GM13976 (cell line): ENCODE results near the gene ZNF346.

ENCODE experiments used
- DNase-seq: peaks from one replicate; pipeline ENCODE4 v3.0.0; 2012; ENCODE audit warnings: low spot score
- in situ Hi-C: fragments of 300-500 bp; cut with MboI; formaldehyde crosslinking; loops from one replicate; pipeline ENCODE4 v1.12.0; 2022; ENCODE audit warnings: low sequenced_read_pairs, mixed read lengths, inconsistent platforms; ENCODE audit not compliant: unreplicated experiment
- TF ChIP-seq, protein P1 (sequence below): IDR thresholded peaks from 2 replicates; pipeline ENCODE4 v1.5.1; 2012; ENCODE audit warnings: borderline replicate concordance, mild to moderate bottlenecking; ENCODE audit not compliant: insufficient read depth; ENCODE audit errors: extremely low read depth, missing control alignments, control extremely low read depth

Gene ZNF346

DNA sequence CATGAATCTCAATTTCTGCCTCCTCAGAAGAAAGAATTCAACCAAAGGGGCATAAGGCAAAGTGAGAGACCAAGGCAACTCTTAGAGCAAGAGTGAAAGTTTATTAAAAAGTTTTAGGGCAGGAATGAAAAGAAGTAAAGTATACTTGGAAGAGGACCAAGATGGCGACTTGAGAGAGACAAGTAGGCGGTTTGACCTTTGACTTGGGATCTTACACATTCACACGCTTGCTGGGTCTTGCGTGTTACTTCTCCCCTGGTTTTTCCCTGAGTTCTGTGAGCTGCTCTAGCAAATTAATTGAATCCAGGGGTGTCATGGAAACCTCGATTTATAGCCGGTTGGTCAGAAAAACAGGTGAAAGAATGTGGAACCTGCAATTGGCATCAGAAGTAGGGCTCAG is 7.0 kb downstream of the ZNF346 start:
- TF ChIP-seq, protein P1, sequence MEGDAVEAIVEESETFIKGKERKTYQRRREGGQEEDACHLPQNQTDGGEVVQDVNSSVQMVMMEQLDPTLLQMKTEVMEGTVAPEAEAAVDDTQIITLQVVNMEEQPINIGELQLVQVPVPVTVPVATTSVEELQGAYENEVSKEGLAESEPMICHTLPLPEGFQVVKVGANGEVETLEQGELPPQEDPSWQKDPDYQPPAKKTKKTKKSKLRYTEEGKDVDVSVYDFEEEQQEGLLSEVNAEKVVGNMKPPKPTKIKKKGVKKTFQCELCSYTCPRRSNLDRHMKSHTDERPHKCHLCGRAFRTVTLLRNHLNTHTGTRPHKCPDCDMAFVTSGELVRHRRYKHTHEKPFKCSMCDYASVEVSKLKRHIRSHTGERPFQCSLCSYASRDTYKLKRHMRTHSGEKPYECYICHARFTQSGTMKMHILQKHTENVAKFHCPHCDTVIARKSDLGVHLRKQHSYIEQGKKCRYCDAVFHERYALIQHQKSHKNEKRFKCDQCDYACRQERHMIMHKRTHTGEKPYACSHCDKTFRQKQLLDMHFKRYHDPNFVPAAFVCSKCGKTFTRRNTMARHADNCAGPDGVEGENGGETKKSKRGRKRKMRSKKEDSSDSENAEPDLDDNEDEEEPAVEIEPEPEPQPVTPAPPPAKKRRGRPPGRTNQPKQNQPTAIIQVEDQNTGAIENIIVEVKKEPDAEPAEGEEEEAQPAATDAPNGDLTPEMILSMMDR: no peak
- no peak for DNase-seq
- in situ Hi-C loops: no loop called here

DNA sequence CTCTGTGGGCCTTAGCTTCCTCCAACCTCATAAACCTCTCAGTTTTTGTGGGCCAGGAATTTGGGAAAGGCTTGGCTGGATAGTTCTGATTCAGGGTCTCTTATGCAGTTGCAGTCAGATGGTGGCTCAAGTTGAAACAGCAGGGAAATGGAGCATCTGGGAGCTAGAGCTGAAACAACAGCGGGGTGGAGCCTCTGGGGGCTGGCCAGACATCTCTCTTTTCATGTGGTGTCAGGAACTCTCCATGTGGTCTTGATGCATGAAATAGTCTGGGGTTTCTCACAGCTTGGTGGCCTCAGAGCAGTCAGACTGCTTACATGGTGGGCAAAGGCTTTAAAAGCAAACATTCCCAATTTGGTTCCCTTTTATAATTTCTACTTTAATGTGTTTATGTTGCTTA is 13.5 kb downstream of the ZNF346 start:
- in situ Hi-C loops: no loop called here
- TF ChIP-seq, protein P1: no peak
- peak; percentile 49 for DNase-seq

DNA sequence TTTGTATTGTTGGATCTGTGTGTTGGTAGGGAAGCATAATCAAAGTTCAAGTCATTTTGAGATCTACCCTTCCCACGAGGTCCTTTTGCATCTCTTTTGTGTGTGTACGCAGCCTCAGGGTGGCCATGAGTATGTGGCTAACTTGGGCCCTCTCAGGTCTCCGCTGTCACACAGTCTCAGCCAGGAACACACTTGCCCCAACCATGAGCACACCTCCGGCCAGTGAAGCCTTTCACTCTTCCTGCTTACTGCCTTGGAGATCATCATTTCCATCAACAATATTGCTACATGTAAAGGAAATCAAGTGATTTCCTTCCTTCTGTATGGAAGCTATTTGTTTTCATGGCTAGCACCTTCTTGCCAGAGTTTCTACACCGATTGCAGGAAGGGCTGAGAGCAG is 13.9 kb downstream of the ZNF346 start:
- no peak for DNase-seq
- in situ Hi-C loops: no loop called here
- TF ChIP-seq, protein P1: no peak

DNA sequence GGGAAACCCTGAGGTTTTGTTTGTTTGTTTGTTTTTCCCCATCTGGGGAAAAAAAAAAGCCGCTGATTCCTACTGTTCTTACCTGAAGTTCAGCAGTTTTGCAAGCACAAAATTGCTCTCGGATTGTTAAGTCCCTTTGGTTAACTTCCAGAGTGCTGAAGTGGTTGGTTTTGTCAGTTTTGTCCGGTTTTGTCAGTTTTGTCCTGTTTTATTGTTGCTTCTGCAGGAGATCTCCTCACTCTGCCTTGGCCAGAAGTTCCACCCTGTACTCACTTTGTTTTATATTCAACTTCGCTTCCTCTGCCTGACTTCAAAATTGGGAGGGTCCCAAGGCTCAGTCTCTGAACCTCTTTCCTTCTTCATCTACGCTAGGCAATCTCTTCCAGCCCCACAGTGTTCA is 14.4 kb downstream of the ZNF346 start:
- in situ Hi-C loops: no loop called here
- TF ChIP-seq, protein P1: no peak
- no peak for DNase-seq

DNA sequence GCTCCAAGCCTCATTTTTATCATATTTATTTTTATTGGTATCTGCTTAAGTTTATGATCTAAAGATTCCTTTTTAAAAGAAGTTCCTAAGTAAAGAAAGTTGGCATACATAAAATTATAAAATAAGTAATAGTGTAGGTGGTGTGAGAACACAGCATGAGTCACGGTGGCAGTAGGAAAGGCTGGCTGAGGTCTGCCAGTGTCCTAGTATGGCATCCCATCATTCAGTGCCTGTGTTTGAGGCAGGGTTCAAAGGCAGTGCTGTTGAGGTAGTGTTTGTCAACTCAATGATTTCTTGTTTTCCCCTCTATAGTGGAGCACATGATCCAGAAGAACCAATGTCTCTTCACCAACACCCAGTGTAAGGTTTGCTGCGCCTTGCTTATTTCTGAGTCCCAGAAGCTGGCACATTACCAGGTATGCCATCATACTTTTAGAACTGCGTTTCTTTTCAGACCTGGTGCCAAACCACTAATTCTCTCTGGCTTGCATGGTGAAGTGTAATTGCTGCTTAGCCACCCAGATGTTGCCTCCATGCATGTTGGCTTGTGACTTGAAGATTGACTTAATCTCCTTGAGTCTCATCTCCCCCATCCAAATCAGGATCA is 18.4 kb downstream of the ZNF346 start:
- TF ChIP-seq, protein P1: no peak
- DNase-seq: no peak

DNA sequence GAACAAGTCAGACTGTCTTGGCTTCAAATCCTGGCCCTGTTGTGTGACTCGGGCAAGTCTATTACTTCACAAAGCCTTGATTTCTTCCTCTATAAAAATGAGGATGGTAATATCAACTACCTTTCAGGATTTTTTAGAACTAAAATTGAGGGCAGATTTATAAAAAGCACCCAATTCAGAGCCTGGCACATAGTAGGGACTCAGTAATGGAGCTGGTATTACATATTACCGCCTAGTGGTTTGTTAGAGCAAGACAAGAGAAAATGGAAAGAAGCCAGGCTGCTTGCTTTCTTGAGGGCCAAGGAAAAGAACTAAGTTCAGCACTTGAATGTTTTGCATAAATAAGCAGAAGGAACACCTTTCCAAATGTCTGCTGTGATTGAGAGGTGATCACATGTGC is 19.4 kb downstream of the ZNF346 start:
- TF ChIP-seq, protein P1: no peak
- no peak for DNase-seq
- in situ Hi-C loops: no loop called here

More for the DNA sequence above, 18.4 kb downstream of the ZNF346 start:
- in situ Hi-C loops: no loop called here
